WERI-Rb-1 (cell line): ENCODE data around the gene AFF1.

Source experiments
- DNase-seq: peaks from one replicate; pipeline ENCODE4 v3.0.0-alpha.2; 2020
- H3K27ac ChIP-seq: fragments of 250-450 bp; sonication (Bioruptor Pico); 2 replicates; pipeline ENCODE4 v1.5.1; 2020; ENCODE audit warnings: mild to moderate bottlenecking, moderate library complexity
- H3K27me3 ChIP-seq: fragments of 250-450 bp; sonication (Bioruptor Pico); 2 replicates; pipeline ENCODE4 v1.5.1; 2021; ENCODE audit warnings: mild to moderate bottlenecking, low read depth, moderate library complexity; ENCODE audit not compliant: insufficient read depth, severe bottlenecking
- H3K36me3 ChIP-seq: fragments of 250-450 bp; sonication (Bioruptor Pico); 2 replicates; pipeline ENCODE4 v1.5.1; 2020; ENCODE audit warnings: mild to moderate bottlenecking, moderate library complexity
- H3K4me3 ChIP-seq: 2 replicates; pipeline ENCODE4 v1.5.1; 2011; ENCODE audit warnings: low read depth, mild to moderate bottlenecking, control low read depth, low read length
- H3K9me3 ChIP-seq: fragments of 250-450 bp; sonication (Bioruptor Pico); 2 replicates; pipeline ENCODE4 v1.5.1; 2021; ENCODE audit warnings: mild to moderate bottlenecking, moderate library complexity; ENCODE audit not compliant: severe bottlenecking
- CTCF ChIP-seq: IDR thresholded peaks from 2 replicates; pipeline ENCODE4 v1.5.1; 2011; ENCODE audit warnings: low read depth, mild to moderate bottlenecking, control low read depth, inconsistent platforms, low read length

The AFF1 gene

DNA sequence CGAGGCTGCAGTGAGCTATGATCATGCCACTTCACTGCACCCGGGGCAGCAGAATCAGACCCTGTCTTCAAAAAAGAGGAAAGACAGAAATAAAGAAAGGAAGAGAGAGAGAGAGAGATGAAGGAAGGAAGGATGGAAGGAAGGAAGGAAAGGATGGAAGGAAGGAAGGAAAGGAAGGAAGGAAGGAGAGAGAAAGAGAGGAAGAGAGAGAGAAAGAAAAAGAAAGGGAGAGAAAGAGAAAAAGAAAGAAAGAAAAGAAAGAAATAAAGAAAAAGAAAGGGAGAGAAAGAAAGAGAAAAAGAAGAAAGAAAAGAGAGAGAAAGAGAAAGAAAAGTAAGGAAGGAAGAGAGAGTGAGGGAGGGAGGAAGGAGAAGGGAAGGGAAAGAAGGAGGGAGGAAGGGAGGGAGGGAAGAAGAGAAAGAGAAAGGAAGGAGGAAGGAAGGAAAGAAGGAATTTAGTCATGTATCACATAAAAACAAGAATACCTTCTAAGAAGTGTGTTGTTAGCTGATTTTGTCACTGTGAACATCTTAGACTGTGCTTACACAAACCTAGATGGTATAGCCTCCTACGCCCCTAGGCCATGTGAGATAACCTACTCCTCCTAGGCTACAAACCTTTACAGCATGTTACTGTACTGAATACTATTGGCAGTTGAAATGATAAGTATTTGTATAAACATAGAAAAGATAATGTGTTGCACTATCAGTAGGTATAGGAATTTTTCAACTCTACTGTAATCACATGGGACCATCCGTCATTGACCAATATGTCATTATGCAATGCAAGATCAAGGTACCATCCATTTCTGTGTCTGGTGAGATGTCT is 17.4 kb upstream of the AFF1 start:
- no peak overlapping the region for H3K4me3 ChIP-seq
- H3K9me3 ChIP-seq: no peaks in the 10 kb centered on the region
- no peak for DNase-seq
- H3K36me3 ChIP-seq: no peaks in the 10 kb centered on the region
- H3K27me3 ChIP-seq: no peaks in the 10 kb centered on the region
- TF ChIP-seq CTCF: no peak
- no peak overlapping the region for H3K27ac ChIP-seq

DNA sequence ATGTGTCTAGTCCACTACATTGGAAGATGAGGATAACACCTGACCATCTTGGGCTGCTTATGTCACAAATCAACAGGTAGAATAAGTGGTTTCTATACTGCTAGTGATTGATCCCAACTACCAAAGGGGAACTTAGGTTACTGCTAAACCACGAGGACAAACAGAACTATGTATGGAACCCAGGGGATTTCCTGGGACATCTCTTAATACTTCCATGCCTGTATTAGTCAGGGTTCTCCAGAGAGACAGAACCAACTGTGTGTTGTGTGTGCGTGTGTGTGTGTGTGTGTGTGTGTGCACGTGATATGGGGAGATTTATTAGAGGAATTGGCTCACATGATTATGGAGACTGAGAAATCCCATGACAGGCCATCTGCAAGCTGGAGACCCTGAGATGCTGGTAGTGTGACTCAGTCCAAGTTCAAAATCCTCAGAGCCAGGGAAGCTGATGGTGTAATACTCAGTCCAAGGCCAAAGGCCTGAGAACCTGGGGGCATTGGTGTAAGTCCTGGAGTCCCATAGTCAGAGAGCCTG is 16.2 kb upstream of the AFF1 start:
- TF ChIP-seq CTCF: no peak
- DNase-seq: no peak
- no peak overlapping the region for H3K27ac ChIP-seq
- H3K36me3 ChIP-seq: no peaks in the 10 kb centered on the region
- H3K27me3 ChIP-seq: no peaks in the 10 kb centered on the region
- no peaks in the 10 kb centered on the region for H3K9me3 ChIP-seq
- no peak overlapping the region for H3K4me3 ChIP-seq

DNA sequence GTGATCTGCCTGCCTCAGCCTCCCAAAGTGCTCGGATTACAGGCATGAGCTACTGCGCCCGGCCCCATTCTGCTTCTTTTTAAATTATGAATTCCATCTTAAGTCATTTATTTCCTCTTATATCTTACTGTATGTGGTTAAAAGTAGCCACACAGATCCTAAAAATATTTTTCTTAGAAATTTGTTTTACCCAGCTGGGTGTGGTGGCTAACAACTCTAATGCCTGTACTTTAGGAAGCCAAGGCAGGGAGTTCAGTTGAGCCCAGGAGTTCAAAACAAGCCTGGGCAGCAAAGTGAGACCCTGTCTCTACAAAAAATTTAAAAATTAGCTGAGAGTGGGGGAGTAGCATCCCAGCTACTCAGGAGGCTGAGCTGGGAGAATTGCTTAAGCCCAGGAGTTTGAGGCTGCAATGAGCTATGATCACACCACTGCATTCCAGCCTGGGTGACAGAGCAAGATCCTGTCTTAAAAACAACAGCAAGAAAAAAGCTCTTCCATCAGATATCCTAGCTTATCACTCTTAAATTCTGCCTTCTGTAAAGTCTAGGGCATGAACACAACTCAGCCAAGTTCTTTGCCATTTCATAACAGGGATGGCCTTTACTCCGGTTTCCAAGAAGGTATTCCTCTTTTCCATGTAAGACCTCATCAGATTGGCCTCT is 15.1 kb upstream of the AFF1 start:
- no peak for TF ChIP-seq CTCF
- no peak overlapping the region for H3K4me3 ChIP-seq
- no peaks in the 10 kb centered on the region for H3K9me3 ChIP-seq
- no peaks in the 10 kb centered on the region for H3K36me3 ChIP-seq
- no peak overlapping the region for H3K27ac ChIP-seq
- no peaks in the 10 kb centered on the region for H3K27me3 ChIP-seq
- no peak for DNase-seq

- H3K9me3 ChIP-seq: no peaks in the 10 kb centered on the region
- no peak for DNase-seq
- no peak for TF ChIP-seq CTCF
- H3K4me3 ChIP-seq: no peak overlapping the region
- H3K36me3 ChIP-seq: no peaks in the 10 kb centered on the region
- H3K27ac ChIP-seq: no peak overlapping the region
- no peaks in the 10 kb centered on the region for H3K27me3 ChIP-seq
These were observed 13.1 kb upstream of the AFF1 start for GRCh38 chr4:86921608-86922252.

- TF ChIP-seq CTCF: no peak
- DNase-seq: no peak
- no peak overlapping the region for H3K27ac ChIP-seq
- H3K36me3 ChIP-seq: no peaks in the 10 kb centered on the region
- no peaks in the 10 kb centered on the region for H3K9me3 ChIP-seq
- no peaks in the 10 kb centered on the region for H3K27me3 ChIP-seq
- H3K4me3 ChIP-seq: no peak overlapping the region
These were observed 10.0 kb upstream of the AFF1 start for GRCh38 chr4:86924811-86925210.
